Activated CD4-positive, alpha-beta T cell treated with anti-CD3 and anti-CD28 coated beads, Interleukin-2, amount 10 ng/mL, durations not matched to agents 24 days and 14 days (primary cell): ENCODE measurements around the gene RAB3GAP1. TPM values are rescaled to one million over a fixed set of nuclear protein-coding genes. Genes with fewer than 3 reads are reported as not detected.

Experiments used
- DNase-seq: peaks from one replicate; pipeline ENCODE4 v3.0.0; 2022
- H3K27ac Mint-ChIP-seq: one replicate; pipeline ENCODE4 v1.8.0; 2022; ENCODE audit warnings: mild to moderate bottlenecking, mixed read lengths
- H3K27me3 Mint-ChIP-seq: one replicate; pipeline ENCODE4 v1.8.0; 2022; ENCODE audit warnings: mixed read lengths
- H3K36me3 Mint-ChIP-seq: one replicate; pipeline ENCODE4 v1.8.0; 2022; ENCODE audit warnings: low read depth, mild to moderate bottlenecking, mixed read lengths
- H3K4me1 Mint-ChIP-seq: one replicate; pipeline ENCODE4 v1.8.0; 2021; ENCODE audit warnings: mixed read lengths
- H3K4me3 Mint-ChIP-seq: one replicate; pipeline ENCODE4 v1.8.0; 2022; ENCODE audit warnings: mild to moderate bottlenecking, moderate library complexity, mixed read lengths
- H3K9me3 Mint-ChIP-seq: one replicate; pipeline ENCODE4 v1.8.0; 2021; ENCODE audit warnings: mixed read lengths
- intact Hi-C: fragments of 100-400 bp; cut with micrococcal nuclease; formaldehyde crosslinking; loops from one replicate; pipeline ENCODE4 v1.15.1; 2023
- total RNA-seq: library from RNA; stranded (reverse); gene quantifications from 2 replicates; pipeline ENCODE4 v1.2.3, GENCODE V29; 2022

RAB3GAP1 gene
- total RNA-seq = 24.2 and 26.3 TPM in 2 replicates

DNA sequence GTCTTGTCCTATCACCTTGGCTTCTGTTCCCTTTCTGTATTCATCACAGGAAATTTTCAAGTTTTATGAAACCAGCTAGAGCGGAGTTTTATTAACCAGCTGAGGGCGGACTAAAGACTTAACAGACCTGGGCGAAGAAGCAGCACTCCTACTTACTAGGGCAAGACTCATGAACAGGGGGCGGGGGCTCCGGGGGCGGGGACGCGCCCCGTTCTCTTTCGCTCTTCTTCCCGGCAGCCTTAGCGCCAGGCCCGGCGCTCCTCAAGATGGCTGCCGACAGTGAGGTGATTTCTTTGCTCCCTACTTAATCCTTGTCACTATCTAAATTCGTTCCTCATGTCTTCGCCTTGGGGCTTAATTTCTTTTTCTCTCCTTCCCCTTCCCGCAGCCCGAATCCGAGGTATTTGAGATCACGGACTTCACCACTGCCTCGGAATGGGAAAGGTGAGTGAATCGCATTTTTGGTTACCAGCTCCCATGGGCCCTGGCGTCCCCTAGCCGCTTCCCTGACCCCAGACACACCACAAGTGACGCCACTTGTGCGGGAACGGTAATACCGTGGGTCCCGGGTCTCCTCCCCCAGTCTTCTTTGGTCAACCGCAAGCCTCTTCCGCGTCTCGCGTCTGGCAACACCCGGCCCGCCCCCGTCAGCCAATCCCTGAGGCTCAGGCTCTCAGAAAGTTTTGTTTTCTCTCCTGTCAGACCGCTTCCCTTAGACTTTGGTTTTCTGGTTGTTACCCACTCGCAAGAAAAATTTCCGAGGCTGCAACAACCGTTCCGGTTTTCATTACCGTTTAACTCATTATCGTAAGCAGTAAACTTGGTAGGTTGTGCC lies at the start of gene RAB3GAP1:
Gene RAB3GAP1, plus strand, starts transcription at position 251 of the 835 bp plus-strand sequence. Its CDS starts 16 bp downstream, at position 267.
- no peaks in the 10 kb centered on the region for H3K9me3 Mint-ChIP-seq
- peaks cover 2% of the 10 kb centered on the region for H3K27me3 Mint-ChIP-seq
- H3K36me3 Mint-ChIP-seq = peaks cover 27% of the 10 kb centered on the region
- intact Hi-C loops = loop anchor here (1.0 to 10.0 kb wide), 16 partner anchors 47 to 1331 kb away; partner anchors contain the start of genes CCNT2, DARS1 and UBXN4
- peak within 1 kb of the TSS; percentile 94 for H3K4me3 Mint-ChIP-seq
- peak; percentile 98 for DNase-seq
- peak within 1 kb of the TSS; percentile 100 for H3K27ac Mint-ChIP-seq
- H3K4me1 Mint-ChIP-seq = peaks cover 38% of the 10 kb centered on the region

GRCh38 chr2:135002836-135003235 lies 49.3 kb upstream of the RAB3GAP1 start:
- Mint-ChIP-seq H3K4me3 (no peak overlapping the region), H3K9me3 (no peaks in the 10 kb centered on the region), H3K36me3 (no peaks in the 10 kb centered on the region), H3K4me1 (peaks cover 5% of the 10 kb centered on the region), H3K27ac (no peak overlapping the region), H3K27me3 (peaks cover 24% of the 10 kb centered on the region)
- DNase-seq = no peak
- intact Hi-C loops = loop anchor here (5.0 to 10.0 kb wide), 3 partner anchors 252 to 794 kb away; no protein-coding TSS in a partner anchor

- peaks cover 21% of the 10 kb centered on the region for H3K27me3 Mint-ChIP-seq
- peak overlapping the region; percentile 30 for H3K4me3 Mint-ChIP-seq
- H3K27ac Mint-ChIP-seq = no peak overlapping the region
- no peaks in the 10 kb centered on the region for H3K36me3 Mint-ChIP-seq
- peak; percentile 91 for DNase-seq
- H3K4me1 Mint-ChIP-seq = peaks cover 5% of the 10 kb centered on the region
- no peaks in the 10 kb centered on the region for H3K9me3 Mint-ChIP-seq
- intact Hi-C loops = loop anchor here (1.0 to 10.0 kb wide), 7 partner anchors 49 to 793 kb away; partner anchors contain the start of gene RAB3GAP1
Observed at GRCh38 chr2:135004005-135004746, 47.9 kb upstream of the RAB3GAP1 start.

DNA sequence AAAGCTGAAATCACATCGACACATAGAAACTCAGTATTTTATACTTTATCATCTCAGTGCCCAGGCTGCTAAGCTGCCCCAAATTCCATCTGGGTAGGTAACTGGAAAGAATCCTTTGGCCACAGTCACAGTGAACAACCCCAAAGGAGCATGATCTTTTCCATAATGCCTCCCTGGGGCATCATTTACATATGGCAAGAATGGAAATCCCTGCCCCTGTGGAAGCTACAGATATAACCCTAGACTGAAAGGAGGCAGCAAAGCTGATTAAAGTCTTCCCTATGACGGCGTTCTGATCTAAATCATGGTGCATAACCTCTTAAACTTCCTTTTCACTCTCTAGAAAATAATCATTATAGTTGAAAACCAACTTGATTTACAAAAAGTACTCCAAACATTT lies 46.3 kb upstream of the RAB3GAP1 start:
- no peak for DNase-seq
- Mint-ChIP-seq H3K4me1 (peaks cover 8% of the 10 kb centered on the region), H3K4me3 (no peak overlapping the region), H3K36me3 (no peaks in the 10 kb centered on the region), H3K27me3 (peaks cover 21% of the 10 kb centered on the region), H3K9me3 (no peaks in the 10 kb centered on the region), H3K27ac (no peak overlapping the region)
- intact Hi-C loops = loop anchor here (2.0 to 10.0 kb wide), 4 partner anchors 47 to 595 kb away; partner anchors contain the start of gene RAB3GAP1

DNA sequence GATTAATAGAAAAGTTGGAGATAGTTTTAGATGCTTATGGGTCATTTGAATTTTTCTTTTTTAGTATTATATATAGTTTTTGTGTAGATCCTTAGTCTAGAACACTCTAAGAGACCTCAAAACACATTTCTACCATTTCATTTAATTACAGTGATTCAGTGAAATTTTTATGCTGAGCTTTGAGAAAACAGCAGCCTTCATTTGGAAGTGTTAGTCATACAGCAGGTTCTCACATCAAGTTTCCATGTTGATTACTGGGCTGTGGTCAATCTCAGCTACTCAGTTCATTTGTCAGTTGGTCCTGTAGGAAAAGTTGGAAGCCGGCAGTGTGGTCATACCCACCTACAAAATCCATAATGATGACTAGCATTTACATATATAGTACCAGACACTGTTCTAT lies 42.8 kb upstream of the RAB3GAP1 start:
- intact Hi-C loops = loop anchor here (10.0 kb wide), 2 partner anchors 245 to 465 kb away; no protein-coding TSS in a partner anchor
- Mint-ChIP-seq H3K4me3 (no peak overlapping the region), H3K27ac (no peak overlapping the region), H3K27me3 (peaks cover 26% of the 10 kb centered on the region), H3K9me3 (no peaks in the 10 kb centered on the region), H3K4me1 (peaks cover 6% of the 10 kb centered on the region), H3K36me3 (no peaks in the 10 kb centered on the region)
- no peak for DNase-seq

DNA sequence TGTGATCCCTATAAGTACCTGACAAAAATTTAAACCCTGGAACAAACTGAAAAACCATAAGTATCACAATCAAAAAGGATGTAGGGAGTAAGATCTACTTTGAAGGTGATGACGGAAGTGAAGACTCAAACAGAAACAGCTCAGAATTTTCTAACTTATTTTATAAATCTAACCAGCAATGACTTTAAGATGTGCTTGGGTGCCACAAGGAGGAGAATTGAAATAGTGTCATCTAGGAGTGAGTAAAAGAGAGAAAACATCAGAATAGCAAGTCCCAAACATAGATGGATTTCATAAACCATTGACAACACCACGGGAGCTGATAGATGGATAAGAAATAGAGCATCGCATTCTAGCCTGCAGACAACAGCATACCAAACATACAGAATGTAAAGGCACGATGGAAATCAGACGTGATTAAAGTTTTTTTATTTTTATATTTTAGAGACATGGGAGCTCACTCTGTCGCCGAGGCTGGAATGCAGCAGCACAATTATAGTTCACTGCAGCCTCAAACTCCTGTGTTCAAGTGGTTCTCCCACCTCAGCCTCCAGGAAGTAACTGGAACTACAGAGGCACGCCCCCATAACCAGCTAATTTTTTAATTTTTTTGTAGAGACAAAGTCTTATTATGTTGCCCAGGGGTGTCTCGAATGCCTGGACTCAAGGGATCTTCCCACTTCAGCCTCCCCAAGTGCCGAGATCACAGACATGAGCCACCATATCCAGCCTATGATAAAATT lies 41.7 kb upstream of the RAB3GAP1 start:
- Mint-ChIP-seq H3K27me3 (peaks cover 22% of the 10 kb centered on the region), H3K9me3 (no peaks in the 10 kb centered on the region), H3K4me3 (no peak overlapping the region), H3K36me3 (no peaks in the 10 kb centered on the region), H3K27ac (no peak overlapping the region), H3K4me1 (peaks cover 3% of the 10 kb centered on the region)
- no peak for DNase-seq
- intact Hi-C loops = no loop called here

DNA sequence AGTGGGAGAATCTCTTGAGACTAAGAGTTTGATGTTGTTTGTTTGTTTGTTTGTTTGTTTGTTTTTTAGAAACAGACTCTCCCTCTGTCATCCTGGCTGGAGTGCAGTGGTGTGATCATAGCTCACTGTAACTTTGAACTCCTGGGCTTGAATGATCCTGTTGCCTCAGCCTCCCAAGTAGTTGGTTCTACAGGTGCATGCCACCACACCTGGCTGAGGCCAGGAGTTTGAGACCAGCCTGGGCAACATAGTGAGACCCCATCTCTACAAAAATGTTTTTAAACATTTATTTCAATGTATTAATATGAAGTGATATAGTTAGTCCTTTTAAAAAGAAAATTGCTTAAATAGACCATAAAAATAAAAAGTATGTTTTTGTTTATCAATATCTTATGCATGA lies 40.5 kb upstream of the RAB3GAP1 start:
- Mint-ChIP-seq H3K4me3 (no peak overlapping the region), H3K27ac (no peak overlapping the region), H3K36me3 (no peaks in the 10 kb centered on the region), H3K9me3 (no peaks in the 10 kb centered on the region), H3K27me3 (peaks cover 14% of the 10 kb centered on the region), H3K4me1 (peaks cover 3% of the 10 kb centered on the region)
- no peak for DNase-seq
- intact Hi-C loops = no loop called here

- no peak for DNase-seq
- Mint-ChIP-seq H3K4me1 (peaks cover 19% of the 10 kb centered on the region), H3K4me3 (no peak overlapping the region), H3K27ac (no peak overlapping the region), H3K36me3 (no peaks in the 10 kb centered on the region), H3K27me3 (no peaks in the 10 kb centered on the region), H3K9me3 (peaks cover 24% of the 10 kb centered on the region)
- intact Hi-C loops = no loop called here
Observed at GRCh38 chr2:135021618-135022017, 30.5 kb upstream of the RAB3GAP1 start.

- H3K27me3 Mint-ChIP-seq = no peaks in the 10 kb centered on the region
- DNase-seq = no peak
- H3K4me1 Mint-ChIP-seq = peaks cover 21% of the 10 kb centered on the region
- H3K36me3 Mint-ChIP-seq = no peaks in the 10 kb centered on the region
- intact Hi-C loops = no loop called here
- H3K9me3 Mint-ChIP-seq = peaks cover 24% of the 10 kb centered on the region
- no peak overlapping the region for H3K4me3 Mint-ChIP-seq
- peak overlapping the region; percentile 25 for H3K27ac Mint-ChIP-seq
Observed at GRCh38 chr2:135022952-135023880, 28.9 kb upstream of the RAB3GAP1 start.

GRCh38 chr2:135023886-135024485 lies 28.1 kb upstream of the RAB3GAP1 start:
- Mint-ChIP-seq H3K4me1 (peaks cover 21% of the 10 kb centered on the region), H3K36me3 (no peaks in the 10 kb centered on the region), H3K27ac (no peak overlapping the region), H3K27me3 (no peaks in the 10 kb centered on the region), H3K4me3 (no peak overlapping the region), H3K9me3 (peaks cover 24% of the 10 kb centered on the region)
- DNase-seq = no peak
- intact Hi-C loops = no loop called here

DNA sequence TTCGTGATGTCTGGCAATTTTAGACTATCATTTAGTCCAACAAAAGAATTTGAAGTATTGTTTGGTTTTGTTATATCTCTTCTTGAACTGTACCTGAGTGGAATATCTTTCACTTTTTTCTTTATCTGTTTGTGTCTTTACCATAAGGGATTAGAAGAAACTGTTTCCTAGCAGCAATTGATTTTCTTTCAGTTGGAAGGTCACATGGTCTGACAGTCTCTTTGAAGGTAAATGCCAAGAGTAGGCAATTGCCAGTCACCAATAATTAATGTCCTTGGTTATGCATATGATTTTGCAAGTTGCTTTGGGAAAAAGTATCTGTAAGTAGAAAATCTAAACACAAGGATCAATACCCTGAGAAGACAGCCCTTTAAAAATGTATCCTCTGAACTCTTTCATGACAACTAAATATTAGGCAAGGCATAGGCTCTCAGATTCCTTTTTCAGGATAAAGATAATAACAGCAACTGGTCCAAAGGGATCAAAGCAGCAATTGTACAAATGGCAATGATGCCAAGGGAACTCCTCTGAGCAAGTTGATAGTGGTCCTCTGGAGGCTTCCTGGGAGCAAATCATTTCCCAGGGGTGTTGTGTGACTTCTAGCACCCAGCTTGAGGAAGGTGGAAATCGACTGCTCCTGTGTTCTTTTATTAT lies 22.5 kb upstream of the RAB3GAP1 start:
- H3K27me3 Mint-ChIP-seq = no peaks in the 10 kb centered on the region
- H3K27ac Mint-ChIP-seq = no peak overlapping the region
- no peaks in the 10 kb centered on the region for H3K36me3 Mint-ChIP-seq
- peaks cover 14% of the 10 kb centered on the region for H3K9me3 Mint-ChIP-seq
- peaks cover 2% of the 10 kb centered on the region for H3K4me1 Mint-ChIP-seq
- no peak overlapping the region for H3K4me3 Mint-ChIP-seq
- intact Hi-C loops = no loop called here
- no peak for DNase-seq

DNA sequence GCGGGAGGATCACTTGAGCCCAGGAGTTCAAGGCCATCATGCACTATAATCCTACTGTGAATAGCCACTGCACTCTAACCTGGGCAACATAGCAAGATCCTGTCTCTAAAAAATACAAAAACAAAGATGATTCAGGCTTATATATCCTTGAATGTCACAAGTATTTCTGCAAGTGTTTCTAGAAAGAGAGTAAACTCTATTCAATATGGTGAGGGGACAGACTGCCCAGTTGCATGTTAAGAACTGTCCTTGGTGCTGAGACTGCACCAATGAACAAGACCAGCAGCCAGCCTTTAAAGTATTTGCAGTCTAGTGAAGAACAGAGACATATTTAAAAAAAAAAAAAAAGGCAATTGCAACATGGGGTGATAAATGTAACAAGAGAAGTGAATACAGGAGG lies 21.3 kb upstream of the RAB3GAP1 start:
- Mint-ChIP-seq H3K27me3 (no peaks in the 10 kb centered on the region), H3K4me1 (peaks cover 2% of the 10 kb centered on the region), H3K36me3 (no peaks in the 10 kb centered on the region), H3K4me3 (no peak overlapping the region), H3K27ac (no peak overlapping the region), H3K9me3 (peaks cover 11% of the 10 kb centered on the region)
- intact Hi-C loops = no loop called here
- DNase-seq = no peak
